Stimulated activated CD8-positive, alpha-beta memory T cell treated with anti-CD3 and anti-CD28 coated beads, Interleukin-4, amount 100 ng/mL, for 4 hours (primary cell): ENCODE data around the gene MYBPC2.
"Not testable (repeated sequence)": the region's sequence is repeated elsewhere in the genome, so short reads cannot be mapped to it uniquely, and the experiment has no call there.

Experiments
- DNase-seq, 2 donors: peaks; one replicate each; pipeline ENCODE4 v3.0.0-alpha.2; 2020; ENCODE audit warnings: low read depth in 2 of 2, low spot score in 1 of 2

MYBPC2 gene

DNA sequence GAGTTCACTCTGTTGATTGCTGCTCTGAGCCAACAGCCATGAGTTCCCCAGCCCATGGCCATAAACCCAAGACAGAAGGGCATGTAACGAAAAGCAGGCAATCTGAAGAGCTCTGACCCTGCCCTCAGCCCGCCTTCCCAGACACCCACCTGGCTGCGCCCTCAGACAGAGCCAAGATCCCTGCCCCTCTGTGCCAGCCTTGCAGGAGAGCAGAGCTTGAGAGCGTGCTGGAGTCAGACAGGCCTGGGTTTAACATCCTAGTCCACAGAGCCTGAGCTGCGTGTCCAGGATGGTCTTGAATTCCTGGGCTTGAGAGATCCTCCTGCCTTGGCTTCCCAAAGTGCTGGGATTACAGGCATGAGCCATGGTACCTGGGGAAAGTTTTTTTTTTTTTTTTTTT lies 24.6 kb downstream of the MYBPC2 start:
- no peak for DNase-seq

DNA sequence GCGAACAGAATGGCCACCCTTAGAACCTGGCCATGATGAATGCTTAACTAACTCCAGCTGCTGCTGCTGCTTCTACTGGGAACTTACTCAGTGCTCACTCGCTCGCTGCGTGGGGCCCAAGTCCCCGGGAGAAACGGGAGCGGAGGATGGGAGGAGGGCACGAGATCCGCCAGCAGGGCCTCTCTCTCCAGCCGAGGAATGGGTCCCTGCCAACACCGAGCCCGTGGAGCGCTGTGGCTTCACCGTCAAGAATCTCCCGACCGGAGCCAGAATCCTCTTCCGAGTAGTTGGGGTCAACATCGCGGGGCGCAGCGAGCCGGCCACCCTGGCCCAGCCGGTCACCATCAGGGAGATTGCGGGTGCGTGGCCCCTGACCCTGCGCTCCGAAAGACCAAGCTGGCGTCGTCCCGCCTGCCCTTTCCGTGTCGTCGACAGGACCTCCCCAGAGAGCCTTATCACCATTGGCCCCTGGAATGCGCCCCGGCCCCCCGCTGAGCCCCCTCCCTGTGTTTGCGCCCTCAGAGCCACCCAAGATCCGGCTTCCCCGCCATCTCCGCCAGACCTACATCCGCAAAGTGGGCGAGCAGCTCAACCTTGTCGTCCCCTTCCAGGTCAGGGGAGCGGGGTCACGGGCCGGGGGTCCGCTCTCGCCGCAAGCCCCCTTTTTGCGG lies 25.8 kb downstream of the MYBPC2 start:
- DNase-seq, result no peak

DNA sequence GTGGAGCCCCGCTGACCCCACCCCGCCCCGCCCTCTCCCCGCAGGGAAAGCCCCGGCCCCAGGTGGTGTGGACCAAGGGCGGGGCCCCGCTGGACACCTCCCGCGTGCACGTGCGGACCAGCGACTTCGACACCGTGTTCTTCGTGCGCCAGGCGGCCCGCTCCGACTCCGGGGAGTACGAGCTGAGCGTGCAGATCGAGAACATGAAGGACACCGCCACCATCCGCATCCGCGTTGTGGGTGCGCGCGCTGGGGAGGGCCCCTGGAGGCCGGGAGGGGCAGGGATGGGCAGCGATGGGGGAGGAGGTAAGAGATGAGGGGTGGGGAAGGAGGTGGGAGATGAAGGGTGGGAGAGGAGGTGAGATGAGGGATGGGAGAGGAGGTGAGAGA lies 26.4 kb downstream of the MYBPC2 start:
- no peak for DNase-seq

DNA sequence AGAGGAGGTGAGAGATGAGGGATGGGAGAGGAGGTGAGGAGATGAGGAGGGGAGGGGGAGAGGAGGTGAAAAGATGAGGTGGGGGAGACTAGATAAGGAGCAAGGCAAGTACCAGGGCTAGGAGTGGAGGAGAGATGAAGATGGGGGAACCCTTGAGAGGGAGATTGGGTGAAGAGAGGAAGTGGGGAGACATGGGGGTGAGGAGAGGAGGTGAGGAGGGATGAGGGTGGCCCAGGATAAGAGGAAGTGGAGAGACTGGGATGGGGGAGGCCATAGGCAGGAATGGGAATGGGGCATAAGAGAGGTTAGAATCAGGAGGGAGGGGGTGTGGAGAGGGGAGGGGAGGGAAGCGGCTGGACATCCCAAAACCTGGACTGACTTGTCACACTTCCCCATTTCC lies 26.9 kb downstream of the MYBPC2 start:
- DNase-seq, result no peak

DNA sequence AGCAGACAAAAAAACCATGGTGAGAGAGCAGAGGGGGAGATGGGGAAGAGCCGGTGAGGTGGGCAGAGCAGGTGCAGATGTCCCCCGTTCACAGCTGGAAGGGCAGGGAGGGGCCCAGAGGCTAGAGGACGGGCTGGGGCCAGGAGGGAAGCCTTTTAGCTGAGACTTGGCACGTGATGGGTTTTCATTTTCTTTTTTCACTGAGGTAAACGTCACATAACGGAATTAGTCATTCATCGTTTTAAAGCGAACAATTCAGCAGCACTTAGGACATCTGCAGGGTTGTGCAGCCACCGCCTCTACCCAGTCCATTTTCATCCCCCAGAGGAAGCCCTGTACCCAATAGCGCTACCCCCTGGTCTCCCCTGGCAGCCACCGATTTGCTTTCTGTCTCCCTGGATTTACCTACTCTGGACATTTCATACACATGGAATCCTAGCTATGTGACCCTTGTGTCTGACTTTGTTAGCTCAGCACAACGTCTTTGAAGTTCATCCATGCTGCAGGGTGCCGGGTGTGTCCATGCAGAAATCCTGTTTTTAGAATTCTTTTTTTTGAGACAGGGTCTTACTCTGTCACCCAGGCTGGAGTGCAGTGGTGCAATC lies 27.6 kb downstream of the MYBPC2 start:
- DNase-seq, result no peak

DNA sequence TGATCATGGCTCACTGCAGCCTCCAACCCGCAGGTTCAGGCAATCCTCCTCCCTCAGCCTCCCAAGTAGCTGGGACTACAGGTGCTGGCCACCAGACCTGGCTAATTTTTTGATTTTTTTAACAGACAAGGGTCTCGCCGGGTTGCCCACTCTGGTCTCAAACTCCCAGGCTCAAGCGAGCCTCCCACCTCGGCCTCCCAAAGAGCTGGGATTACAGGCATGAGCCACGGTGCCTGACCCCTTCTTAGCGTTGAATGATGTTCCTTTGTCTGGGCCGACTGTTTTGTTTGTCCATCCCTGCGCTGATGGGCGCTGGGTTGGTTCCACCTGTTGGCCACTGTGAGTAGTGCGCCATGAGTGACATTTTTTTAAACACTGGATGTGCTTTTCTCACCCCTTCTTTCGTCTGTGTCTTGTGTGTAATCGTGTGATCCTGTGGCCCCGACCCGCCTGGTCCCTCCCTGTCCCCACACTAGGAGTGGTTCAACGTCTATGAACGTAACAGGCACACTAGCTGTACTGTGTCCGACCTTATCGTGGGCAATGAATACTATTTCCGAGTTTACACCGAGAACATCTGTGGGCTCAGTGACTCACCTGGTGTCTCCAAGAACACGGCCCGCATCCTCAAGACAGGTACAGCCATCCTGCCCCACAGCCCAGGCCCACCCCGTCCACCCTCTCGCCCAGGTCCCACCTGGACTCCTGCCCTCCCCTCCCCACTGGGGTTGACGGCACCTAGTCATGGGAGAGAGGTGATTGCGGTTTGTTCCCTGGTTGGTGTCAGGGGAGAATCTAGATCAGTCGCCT lies 28.6 kb downstream of the MYBPC2 start:
- peak; percentile 17 to 25 for DNase-seq

DNA sequence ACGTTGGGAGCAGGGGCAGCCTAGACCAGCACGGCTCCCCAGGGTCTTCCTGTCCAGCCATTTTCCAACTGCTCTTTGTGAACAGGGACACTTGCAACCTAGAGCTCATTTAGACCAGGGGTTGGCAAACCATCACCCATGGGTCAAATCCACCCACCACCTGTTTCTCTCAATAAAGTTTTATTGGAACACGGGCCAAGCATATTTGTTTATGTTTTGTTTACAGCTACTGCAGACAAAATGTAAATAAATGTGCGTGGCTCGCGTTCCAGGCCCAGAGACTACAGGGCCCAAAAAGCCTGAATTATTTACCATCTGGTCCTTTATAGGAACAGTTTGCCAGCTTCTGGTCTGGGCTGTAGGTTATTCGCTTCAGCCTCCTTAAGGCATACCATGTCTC lies 30.3 kb downstream of the MYBPC2 start:
- DNase-seq, result no peak

DNA sequence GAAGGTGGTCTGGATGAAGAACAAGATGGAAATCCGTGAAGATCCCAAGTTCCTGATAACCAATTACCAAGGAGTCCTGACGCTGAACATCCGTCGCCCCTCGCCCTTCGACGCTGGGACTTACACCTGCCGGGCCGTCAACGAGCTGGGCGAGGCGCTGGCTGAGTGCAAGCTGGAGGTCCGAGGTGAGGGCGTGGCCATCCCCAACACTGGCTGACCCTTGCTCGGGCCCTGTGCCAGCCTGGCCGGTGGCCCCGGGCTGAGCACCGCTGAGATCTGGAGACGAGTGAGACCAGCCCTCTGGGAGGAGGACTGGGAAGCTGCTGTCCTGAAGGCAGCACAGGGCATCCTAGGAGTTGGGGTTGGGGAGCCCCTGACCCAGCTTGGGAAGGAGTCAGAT lies 31.7 kb downstream of the MYBPC2 start:
- DNase-seq, result no peak

DNA sequence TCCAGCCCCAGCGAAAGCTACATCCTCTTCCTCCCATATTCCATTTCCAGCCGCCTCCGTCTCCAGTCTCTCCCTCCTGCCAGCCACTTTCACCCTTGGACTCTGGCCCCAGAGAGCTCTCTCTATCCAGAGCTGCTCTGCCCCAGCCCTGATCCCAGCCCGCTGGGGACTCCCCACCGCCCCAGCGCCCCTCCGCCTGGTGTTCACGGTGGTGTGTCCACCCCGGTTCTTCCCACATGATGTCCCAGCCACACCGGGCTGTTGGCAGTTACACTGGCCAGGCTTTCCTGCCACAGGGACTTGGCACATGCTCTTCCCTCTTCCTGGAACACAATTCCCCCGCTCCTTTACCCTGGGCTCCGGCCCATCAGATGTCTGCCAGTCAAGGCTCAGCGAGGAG lies 32.3 kb downstream of the MYBPC2 start:
- DNase-seq, result no peak

DNA sequence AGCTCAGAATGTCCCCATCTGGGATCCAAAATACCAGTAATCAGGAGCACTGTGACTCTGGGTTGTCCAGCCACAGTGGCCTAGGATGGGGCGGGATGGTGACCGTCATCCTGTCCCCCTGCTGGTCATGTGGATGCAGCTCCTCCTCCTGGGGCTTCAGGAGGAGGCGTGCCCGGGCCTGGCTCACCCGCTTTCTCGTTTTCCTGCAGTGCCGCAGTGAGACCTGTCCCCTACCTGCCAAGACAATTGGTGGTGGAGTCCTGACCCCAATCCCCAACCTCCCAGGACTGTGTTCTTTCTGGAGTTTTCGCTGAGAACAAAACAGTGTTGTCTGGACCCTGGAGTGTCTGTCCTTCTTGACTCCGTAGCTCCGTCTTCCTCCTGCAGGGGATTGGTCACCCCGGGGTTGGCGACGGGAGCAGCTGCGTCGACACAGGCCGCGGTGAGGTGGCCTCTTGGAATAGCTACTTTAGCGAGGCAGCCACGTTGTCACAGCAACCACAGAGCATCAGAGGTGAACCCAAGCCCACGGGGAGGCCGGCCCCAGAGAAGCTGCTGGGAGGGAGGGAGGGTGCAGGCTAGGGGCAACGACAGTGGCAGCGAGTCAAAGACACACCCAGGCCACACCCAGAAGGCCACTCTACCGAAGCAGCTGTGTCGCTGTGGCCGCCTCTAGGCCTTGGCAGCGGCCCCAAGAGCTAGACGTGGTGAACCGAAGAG lies 33.5 kb downstream of the MYBPC2 start:
- no peak for DNase-seq

DNA sequence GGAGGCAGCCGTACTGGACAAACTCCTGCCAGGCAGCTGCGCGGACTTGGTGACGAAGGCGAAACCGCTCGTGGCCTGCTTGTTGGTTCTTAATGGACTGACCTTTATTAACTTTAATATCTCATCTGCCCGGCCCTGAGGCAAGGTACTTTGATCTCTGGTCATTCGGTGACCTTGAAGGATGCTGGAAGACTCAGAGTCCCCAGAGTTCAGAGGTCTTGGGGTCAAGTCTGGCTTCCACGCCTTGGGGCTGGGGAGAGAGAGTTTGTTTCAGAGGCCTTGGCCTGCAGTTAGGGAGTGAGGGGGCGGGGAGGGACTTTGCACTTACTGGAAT lies 34.0 kb downstream of the MYBPC2 start:
- no peak for DNase-seq

DNA sequence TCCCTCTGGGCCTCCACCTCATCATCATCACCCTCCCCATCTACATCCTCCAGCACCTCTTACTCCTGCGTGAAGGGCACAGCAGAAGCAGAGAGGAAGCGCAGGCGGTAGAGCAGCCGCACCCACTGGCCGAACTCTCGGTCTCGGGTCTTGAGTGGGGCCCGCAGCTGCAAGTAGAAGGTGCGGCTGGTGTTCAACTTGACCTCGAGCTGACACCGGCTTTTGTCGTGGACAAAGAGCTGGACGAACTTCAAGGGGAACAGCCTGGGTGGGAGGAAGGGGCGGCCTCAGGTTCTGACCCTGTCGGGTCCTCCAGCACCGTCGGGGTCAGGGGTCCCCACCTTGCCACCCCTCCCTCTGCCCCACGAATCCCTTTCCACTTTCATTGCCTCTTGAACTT lies 34.9 kb downstream of the MYBPC2 start:
- no peak for DNase-seq

DNA sequence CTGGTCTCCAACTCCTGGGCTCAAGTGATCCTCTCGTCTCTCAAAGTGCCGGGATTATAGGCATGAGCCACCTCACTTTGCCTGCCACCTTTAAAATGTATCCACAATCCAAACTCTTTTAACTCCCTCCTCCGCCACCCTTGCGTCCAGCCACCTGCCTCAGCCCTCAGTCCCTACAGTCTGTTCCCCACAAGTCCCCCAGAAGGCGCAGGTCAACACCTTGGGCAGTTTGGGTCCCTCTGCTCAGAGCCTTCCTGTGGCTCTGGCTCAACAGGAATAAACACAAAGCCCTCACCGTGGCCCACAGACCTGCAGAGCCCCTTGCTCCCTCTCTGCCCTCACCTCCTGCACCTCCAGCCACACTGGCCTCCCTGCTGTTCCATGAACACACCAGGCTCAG lies 36.1 kb downstream of the MYBPC2 start:
- DNase-seq, result no peak

DNA sequence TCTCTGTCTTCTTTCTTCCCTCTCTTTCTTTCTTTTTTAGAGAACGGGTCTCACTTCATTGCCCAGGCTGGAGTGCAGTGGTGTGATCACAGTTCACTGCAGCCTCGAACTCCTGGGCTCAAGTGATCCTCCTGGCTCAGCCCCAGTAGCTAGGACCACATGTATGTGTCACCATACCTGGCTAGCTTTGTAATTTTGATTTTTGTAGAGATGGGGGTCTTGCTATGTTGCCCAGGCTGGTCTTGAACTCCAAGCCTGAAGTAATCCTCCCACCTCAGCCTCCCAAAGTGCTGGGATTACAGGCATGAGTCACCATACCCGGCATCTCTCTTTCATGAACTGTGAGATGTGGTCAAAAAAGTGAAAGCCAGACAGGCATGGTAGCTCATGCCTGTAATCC lies 40.6 kb downstream of the MYBPC2 start:
- not testable (repeated sequence) for DNase-seq

DNA sequence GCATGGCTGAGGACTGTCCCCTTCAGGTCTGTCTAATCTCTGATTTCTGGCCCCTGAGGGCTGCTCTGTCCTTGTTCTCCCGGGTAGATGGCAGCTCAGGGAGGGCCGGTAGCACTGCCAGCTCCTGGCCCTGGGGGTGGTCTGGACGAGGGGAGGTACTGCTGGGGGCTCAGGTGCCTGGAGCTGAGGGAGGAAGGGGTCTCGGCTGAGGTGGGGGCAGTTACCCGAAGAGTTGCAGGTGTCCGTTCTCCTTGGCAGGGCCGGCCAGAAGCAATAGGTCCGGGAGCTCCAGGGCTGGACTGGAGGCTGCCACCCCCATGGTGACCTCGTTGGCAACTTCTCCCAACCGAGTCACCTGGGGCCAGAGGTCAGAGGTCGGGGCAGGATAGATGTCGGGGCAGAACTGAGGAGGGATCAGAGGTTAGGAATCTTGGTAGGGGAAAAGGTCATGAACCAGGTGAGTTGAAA lies 42.4 kb downstream of the MYBPC2 start:
- DNase-seq, result no peak

DNA sequence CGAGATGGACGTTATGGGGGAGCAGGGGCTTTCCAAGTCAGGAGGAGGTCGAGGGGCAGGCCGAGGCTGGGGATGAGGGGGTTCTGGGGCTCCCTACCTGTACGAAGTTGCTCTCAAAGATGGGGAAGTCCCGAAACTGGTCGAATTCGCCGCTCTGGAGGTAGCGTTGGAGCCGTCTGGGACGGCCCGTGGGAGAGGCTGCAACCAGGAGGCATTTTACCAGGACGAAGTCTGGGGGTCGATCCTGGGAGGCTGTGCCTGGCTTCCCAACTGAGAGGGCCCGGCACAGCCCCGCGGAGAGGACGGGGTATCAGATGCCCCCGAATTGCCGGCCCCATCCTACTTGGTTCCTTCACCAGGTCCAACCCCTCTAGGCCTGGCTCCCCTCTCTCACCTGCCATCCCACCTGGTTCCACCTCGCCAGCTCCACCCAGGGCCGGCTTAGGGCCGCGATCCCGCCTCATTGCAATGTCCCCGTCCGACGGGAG lies 43.1 kb downstream of the MYBPC2 start:
- DNase-seq, result no peak

DNA sequence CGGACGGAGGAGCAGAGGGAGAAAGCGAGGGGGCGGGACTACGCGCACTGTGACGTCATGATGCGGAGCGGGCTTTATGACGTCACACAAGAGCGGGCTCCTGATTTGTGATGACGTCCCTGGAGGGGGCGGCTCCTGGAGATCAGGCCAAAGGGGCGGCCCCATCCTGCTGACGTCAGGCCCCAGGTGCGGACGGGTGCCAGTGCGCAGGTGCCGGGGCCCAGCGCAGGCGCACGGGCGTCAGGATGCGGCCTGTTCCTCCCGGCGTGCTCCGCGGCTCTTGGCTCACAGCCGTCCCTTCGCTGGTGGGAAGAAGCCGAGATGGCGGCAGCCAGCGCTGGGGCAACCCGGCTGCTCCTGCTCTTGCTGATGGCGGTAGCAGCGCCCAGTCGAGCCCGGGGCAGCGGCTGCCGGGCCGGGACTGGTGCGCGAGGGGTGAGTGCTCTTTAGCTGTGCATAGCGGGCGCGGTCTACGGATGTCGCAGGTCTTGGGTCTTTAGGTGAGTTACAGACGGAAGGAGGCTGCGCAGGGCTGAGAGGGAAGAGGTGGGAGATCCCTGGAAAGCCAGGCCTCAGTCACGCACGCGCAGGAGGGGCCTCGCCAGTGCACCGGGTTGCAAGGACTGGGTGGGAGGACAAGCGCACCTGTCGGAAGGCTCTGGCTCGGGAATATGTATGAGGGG lies 43.7 kb downstream of the MYBPC2 start, which contains the start of the genes EMC10 and GARIN5A:
Gene EMC10 (plus strand): TSS at position 284 of the 683 bp plus-strand sequence. CDS start 38 bp downstream, at position 322.
Gene GARIN5A (minus strand): TSS at position 625 of the 683 bp plus-strand sequence. CDS start 460 bp downstream, at position 165.
- DNase-seq, result peak; percentile 76 to 84

DNA sequence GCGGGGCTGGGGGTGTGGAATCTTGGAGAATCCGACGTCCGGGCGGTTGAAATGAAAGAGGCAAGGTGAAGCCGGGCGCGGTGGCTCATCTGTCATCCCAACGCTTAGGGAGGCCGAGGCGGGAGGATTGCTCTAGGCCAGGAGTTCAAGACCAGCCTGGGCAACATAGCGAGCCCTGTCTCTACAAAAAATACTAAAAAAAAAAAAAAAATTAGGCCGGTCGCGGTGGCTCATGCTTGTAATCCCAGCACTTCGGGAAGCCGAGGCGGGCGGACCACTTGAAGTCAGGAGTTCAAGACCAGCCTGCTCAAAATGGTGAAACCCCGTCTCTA lies 44.2 kb downstream of the MYBPC2 start:
- no peak for DNase-seq

DNA sequence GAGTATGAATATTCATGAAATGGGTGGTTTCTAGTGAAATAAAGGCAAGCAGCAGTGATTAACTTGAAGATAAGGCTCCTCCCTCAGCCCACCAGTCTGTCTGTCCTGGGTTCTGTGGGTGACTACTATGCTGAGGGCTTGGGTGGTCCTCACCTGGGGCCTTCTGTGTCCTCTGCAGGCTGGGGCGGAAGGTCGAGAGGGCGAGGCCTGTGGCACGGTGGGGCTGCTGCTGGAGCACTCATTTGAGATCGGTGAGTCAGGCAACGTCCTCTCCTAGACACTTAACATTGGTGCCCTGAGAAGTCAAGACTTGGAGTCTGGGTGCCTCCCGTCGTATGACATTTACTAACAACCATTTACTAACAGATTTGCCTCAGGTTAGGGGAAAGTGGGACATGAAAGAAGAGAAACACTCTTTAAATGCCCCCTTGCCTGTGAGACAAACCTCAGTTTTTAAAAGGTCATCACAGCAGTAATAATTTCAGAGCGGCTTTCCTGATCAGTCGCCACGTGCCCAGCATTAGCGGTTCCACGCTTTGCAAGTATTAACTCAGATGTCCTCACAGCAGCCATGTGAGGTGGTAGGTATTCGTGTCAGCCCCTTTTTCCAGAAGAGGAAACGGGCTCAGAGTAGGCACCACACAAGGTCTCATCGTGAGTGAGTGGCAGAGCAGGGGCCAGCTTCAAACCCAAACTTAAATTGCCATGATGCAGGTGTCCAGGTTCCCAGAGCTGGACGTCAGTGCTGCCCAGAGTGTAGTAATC lies 45.2 kb downstream of the MYBPC2 start:
- no peak for DNase-seq
